Choroid plexus epithelial cell (primary cell): ENCODE results near the gene SPRR3.
"Not testable (repeated sequence)": the region's sequence is repeated elsewhere in the genome, so short reads cannot be mapped to it uniquely, and the experiment has no call there.

ENCODE experiments used
- DNase-seq: peaks from one replicate; pipeline ENCODE4 v3.0.0-alpha.2; 2010; ENCODE audit warnings: low read depth
- H3K4me3 ChIP-seq: 2 replicates; pipeline ENCODE4 v1.5.1; 2011; ENCODE audit warnings: low read depth, mild to moderate bottlenecking, control low read depth, low read length, moderate library complexity
- CTCF ChIP-seq: conservative IDR thresholded peaks from 2 replicates; pipeline ENCODE4 v1.5.1; 2011; ENCODE audit warnings: low read depth, mild to moderate bottlenecking, control low read depth, inconsistent platforms, low read length, moderate library complexity

Gene SPRR3

GRCh38 chr1:152997901-152998300 lies 3.6 kb upstream of the SPRR3 start:
- no peak for DNase-seq
- no peak overlapping the region for H3K4me3 ChIP-seq
- no peak for TF ChIP-seq CTCF

- no peak for TF ChIP-seq CTCF
- no peak for DNase-seq
- H3K4me3 ChIP-seq = no peak overlapping the region
Measured at GRCh38 chr1:152998476-152998875, 3.1 kb upstream of the SPRR3 start.

DNA sequence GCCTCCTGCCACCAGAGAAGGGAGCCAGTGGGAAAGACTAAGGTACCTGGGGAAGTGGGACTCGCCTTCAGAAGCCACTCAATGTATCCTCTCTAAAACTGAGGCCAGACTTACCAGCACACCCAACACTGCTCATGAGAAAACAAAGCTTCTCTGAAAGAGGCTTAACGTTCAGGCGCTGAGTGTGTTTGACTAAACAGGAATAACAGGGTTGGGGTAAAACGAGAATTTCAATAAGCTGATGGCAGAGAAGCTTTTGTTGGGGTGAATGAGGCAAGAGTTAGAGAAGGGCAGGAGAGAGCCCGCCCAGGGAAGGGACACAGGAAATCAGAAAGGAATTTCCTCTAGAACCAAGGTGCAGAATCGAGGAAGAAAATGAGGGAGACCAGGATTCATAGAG lies 1.7 kb upstream of the SPRR3 start:
- no peak for TF ChIP-seq CTCF
- H3K4me3 ChIP-seq = no peak overlapping the region
- DNase-seq = no peak

- no peak for TF ChIP-seq CTCF
- no peak overlapping the region for H3K4me3 ChIP-seq
- no peak for DNase-seq
Measured at GRCh38 chr1:153000294-153000693, 1.3 kb upstream of the SPRR3 start.

- not testable (repeated sequence) for H3K4me3 ChIP-seq, DNase-seq
Measured at GRCh38 chr1:153011235-153011758, 9.7 kb downstream of the SPRR3 start.

- not testable (repeated sequence) for DNase-seq, H3K4me3 ChIP-seq
Measured at GRCh38 chr1:153021829-153022228, 20.3 kb downstream of the SPRR3 start.

DNA sequence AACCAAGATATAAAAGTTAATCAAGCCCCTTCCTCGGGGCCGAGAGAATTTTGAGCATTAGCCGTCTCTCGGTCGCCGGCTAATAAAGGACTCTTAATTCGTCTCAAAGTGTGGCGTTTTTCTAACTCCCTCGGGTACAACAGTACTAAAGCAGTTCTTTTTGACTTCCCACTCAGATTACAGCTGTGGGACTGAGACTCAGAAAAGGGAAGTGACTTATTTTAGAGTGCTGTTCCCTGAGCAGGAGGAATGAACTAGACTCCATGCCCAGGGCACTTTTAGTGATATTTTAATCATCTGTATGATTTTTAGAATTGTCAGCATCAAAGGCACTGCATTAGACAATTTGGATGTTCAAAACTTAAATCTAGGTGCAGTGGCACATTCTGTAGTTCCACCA lies 20.8 kb downstream of the SPRR3 start:
- H3K4me3 ChIP-seq = not testable (repeated sequence)

DNA sequence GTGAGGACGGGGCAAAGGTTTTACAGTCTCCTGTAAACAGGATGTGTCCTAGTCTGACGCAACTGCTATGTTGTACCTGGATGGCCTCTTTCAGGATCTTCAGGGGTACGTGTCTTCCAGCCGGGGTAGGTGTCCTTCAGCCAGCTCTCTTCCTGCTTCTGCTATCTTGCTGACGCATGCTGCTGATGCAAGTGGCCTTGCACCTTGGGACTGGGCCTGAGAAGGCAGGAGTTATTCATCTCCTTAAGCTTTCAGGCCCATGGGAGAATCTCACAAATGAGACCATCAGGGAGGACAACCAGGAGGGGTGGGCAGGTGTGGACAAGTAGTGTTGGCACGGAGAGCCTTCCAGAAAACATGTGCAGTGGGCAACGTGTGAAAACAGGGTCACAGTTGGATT lies 21.6 kb downstream of the SPRR3 start:
- no peak for TF ChIP-seq CTCF
- no peak overlapping the region for H3K4me3 ChIP-seq
- DNase-seq = no peak

More for the DNA sequence above, 20.8 kb downstream of the SPRR3 start:
- DNase-seq = not testable (repeated sequence)

- no peak for TF ChIP-seq CTCF
- no peak for DNase-seq
- no peak overlapping the region for H3K4me3 ChIP-seq
Measured at GRCh38 chr1:153024413-153024812, 22.9 kb downstream of the SPRR3 start.
